HG02642 (cell line): ENCODE measurements around the gene ERMN.

ENCODE experiments used
- ATAC-seq: cut with Tn5 transposase; IDR thresholded peaks from one replicate; pipeline ENCODE4 v1.9.1; 2021; ENCODE audit warnings: mild to moderate bottlenecking; ENCODE audit not compliant: unreplicated experiment, poor library complexity

ERMN gene

GRCh38 chr2:157333304-157334047 lies 7.9 kb upstream of the ERMN start:
- ATAC-seq = no peak

- no peak for ATAC-seq
Measured at GRCh38 chr2:157329524-157329923, 3.9 kb upstream of the ERMN start.

- peak; percentile 99 for ATAC-seq
Measured at GRCh38 chr2:157327621-157328500, 2.2 kb upstream of the ERMN start.

- peak; percentile 32 for ATAC-seq
Measured at GRCh38 chr2:157327200-157327599, 1.6 kb upstream of the ERMN start.

GRCh38 chr2:157326698-157327097 lies 1.1 kb upstream of the ERMN start:
- ATAC-seq = no peak

GRCh38 chr2:157324331-157324843 lies 1.2 kb downstream of the ERMN start:
- no peak for ATAC-seq

GRCh38 chr2:157322432-157322831 lies 3.2 kb downstream of the ERMN start:
- ATAC-seq = no peak

- ATAC-seq = no peak
Measured at GRCh38 chr2:157321466-157321865, 4.2 kb downstream of the ERMN start.

GRCh38 chr2:157320409-157320808 lies 5.2 kb downstream of the ERMN start:
- no peak for ATAC-seq

- ATAC-seq = no peak
Measured at GRCh38 chr2:157319795-157320194, 5.8 kb downstream of the ERMN start.

- no peak for ATAC-seq
Measured at GRCh38 chr2:157318884-157319283, 6.7 kb downstream of the ERMN start.

- no peak for ATAC-seq
Measured at GRCh38 chr2:157315901-157316300, 9.7 kb downstream of the ERMN start.

GRCh38 chr2:157312866-157313486 lies 12.6 kb downstream of the ERMN start:
- ATAC-seq = peak; percentile 60

- no peak for ATAC-seq
Measured at GRCh38 chr2:157311706-157312105, 13.9 kb downstream of the ERMN start.

- ATAC-seq = no peak
Measured at GRCh38 chr2:157309878-157310277, 15.7 kb downstream of the ERMN start.

GRCh38 chr2:157307021-157307420 lies 18.6 kb downstream of the ERMN start:
- ATAC-seq = no peak

GRCh38 chr2:157305723-157306110 lies 19.9 kb downstream of the ERMN start:
- no peak for ATAC-seq

- no peak for ATAC-seq
Measured at GRCh38 chr2:157304811-157305722, 20.6 kb downstream of the ERMN start.

GRCh38 chr2:157303612-157304011 lies 22.0 kb downstream of the ERMN start:
- no peak for ATAC-seq
